Fibroblast of lung (primary cell): ENCODE results near the gene CYB561A3.

Experiments
- CTCF ChIP-seq, 2 donors: IDR thresholded peaks in 1 of 2; conservative IDR thresholded peaks in 1 of 2; 1 replicate in 1 of 2; 2 replicates in 1 of 2; pipeline ENCODE4 v1.5.1; 2011 to 2012; ENCODE audit warnings: low read length in 2 of 2, control low read depth in 1 of 2, inconsistent platforms in 1 of 2, low read depth in 1 of 2, mild to moderate bottlenecking in 1 of 2
- EZH2 ChIP-seq: IDR thresholded peaks from 2 replicates; pipeline ENCODE4 v1.5.1; 2012; ENCODE audit warnings: low read length, control low read depth, mild to moderate bottlenecking; ENCODE audit errors: missing control alignments

- no peak for TF ChIP-seq CTCF (conservative IDR thresholded peaks at IDR 0.05 in 1 of 2, IDR thresholded peaks at IDR 0.05 in 1 of 2; ENCODE audit: low read depth in 1 of 2, low read length in 2 of 2)
- no peak for TF ChIP-seq EZH2
These were observed 3.8 kb downstream of the CYB561A3 start for GRCh38 chr11:61357894-61358239.
